HG02588 (cell line): ENCODE measurements around the gene SNX33.
A peak's percentile ranks its signal among the peaks of the same experiment; 100 is the strongest.
"Not testable (repeated sequence)": the region's sequence is repeated elsewhere in the genome, so short reads cannot be mapped to it uniquely, and the experiment has no call there.

ENCODE experiments used
- ATAC-seq: cut with Tn5 transposase; IDR thresholded peaks from one replicate; pipeline ENCODE4 v1.9.1; 2021; ENCODE audit warnings: mild to moderate bottlenecking, moderate library complexity; ENCODE audit not compliant: unreplicated experiment

SNX33 gene

GRCh38 chr15:75647370-75648155 is at the start of gene SNX33:
TSS of gene SNX33 (plus strand) at chr15:75647912. CDS start at chr15:75649103, 1,191 bp downstream.
- ATAC-seq, result no peak

GRCh38 chr15:75598361-75598760 is 49.4 kb upstream of the SNX33 start:
- ATAC-seq, result no peak

GRCh38 chr15:75599401-75599800 is 48.3 kb upstream of the SNX33 start:
- ATAC-seq, result no peak

GRCh38 chr15:75606026-75606425 is 41.7 kb upstream of the SNX33 start:
- no peak for ATAC-seq

- ATAC-seq, result no peak
These were observed 40.7 kb upstream of the SNX33 start for GRCh38 chr15:75606711-75607699.

- no peak for ATAC-seq
These were observed 30.9 kb upstream of the SNX33 start for GRCh38 chr15:75616766-75617165.

GRCh38 chr15:75620058-75620820 is 27.5 kb upstream of the SNX33 start:
- ATAC-seq, result no peak

- no peak for ATAC-seq
These were observed 26.8 kb upstream of the SNX33 start for GRCh38 chr15:75620841-75621391.

- no peak for ATAC-seq
These were observed 25.2 kb upstream of the SNX33 start for GRCh38 chr15:75622505-75622904.

GRCh38 chr15:75625542-75626347 is 22.0 kb upstream of the SNX33 start, which contains the start of gene SNUPN:
TSS of gene SNUPN (minus strand) at chr15:75625725. CDS start at chr15:75621051, 4,674 bp downstream.
- peak; percentile 63 for ATAC-seq

GRCh38 chr15:75631935-75632334 is 15.8 kb upstream of the SNX33 start:
- no peak for ATAC-seq

- not testable (repeated sequence) for ATAC-seq
These were observed 13.8 kb upstream of the SNX33 start for GRCh38 chr15:75633922-75634321.

- ATAC-seq, result no peak
These were observed 11.7 kb upstream of the SNX33 start for GRCh38 chr15:75636026-75636425.

- ATAC-seq, result no peak
These were observed 10.3 kb upstream of the SNX33 start for GRCh38 chr15:75637245-75638009.

- ATAC-seq, result no peak
These were observed 8.5 kb upstream of the SNX33 start for GRCh38 chr15:75639191-75639708.

- ATAC-seq, result peak; percentile 89
These were observed 7.8 kb upstream of the SNX33 start, which contains the start of gene IMP3 for GRCh38 chr15:75639709-75640482. TSS of gene IMP3 (minus strand) at chr15:75640224. CDS start at chr15:75640168, 56 bp downstream.

- peak; percentile 32 for ATAC-seq
These were observed 7.1 kb upstream of the SNX33 start for GRCh38 chr15:75640483-75641178.
